ENCODE results near the gene PACSIN2. TPM values are rescaled to one million over a fixed set of nuclear protein-coding genes. Genes with fewer than 3 reads are reported as not detected.

Gene PACSIN2
- total and polyA plus RNA-seq, 2 of the 13 experiments (the other 11 are each of a cell fraction or from before 2014, with no cell fraction given), result 54.1 to 68.8 TPM

- TF ChIP-seq, protein P1, sequence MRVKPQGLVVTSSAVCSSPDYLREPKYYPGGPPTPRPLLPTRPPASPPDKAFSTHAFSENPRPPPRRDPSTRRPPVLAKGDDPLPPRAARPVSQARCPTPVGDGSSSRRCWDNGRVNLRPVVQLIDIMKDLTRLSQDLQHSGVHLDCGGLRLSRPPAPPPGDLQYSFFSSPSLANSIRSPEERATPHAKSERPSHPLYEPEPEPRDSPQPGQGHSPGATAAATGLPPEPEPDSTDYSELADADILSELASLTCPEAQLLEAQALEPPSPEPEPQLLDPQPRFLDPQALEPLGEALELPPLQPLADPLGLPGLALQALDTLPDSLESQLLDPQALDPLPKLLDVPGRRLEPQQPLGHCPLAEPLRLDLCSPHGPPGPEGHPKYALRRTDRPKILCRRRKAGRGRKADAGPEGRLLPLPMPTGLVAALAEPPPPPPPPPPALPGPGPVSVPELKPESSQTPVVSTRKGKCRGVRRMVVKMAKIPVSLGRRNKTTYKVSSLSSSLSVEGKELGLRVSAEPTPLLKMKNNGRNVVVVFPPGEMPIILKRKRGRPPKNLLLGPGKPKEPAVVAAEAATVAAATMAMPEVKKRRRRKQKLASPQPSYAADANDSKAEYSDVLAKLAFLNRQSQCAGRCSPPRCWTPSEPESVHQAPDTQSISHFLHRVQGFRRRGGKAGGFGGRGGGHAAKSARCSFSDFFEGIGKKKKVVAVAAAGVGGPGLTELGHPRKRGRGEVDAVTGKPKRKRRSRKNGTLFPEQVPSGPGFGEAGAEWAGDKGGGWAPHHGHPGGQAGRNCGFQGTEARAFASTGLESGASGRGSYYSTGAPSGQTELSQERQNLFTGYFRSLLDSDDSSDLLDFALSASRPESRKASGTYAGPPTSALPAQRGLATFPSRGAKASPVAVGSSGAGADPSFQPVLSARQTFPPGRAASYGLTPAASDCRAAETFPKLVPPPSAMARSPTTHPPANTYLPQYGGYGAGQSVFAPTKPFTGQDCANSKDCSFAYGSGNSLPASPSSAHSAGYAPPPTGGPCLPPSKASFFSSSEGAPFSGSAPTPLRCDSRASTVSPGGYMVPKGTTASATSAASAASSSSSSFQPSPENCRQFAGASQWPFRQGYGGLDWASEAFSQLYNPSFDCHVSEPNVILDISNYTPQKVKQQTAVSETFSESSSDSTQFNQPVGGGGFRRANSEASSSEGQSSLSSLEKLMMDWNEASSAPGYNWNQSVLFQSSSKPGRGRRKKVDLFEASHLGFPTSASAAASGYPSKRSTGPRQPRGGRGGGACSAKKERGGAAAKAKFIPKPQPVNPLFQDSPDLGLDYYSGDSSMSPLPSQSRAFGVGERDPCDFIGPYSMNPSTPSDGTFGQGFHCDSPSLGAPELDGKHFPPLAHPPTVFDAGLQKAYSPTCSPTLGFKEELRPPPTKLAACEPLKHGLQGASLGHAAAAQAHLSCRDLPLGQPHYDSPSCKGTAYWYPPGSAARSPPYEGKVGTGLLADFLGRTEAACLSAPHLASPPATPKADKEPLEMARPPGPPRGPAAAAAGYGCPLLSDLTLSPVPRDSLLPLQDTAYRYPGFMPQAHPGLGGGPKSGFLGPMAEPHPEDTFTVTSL (CRISPR knock-in tag; IDR thresholded peaks at IDR 0.05; ENCODE audit: borderline replicate concordance), result peak; percentile 84
- TF ChIP-seq NFKBIZ (CRISPR knock-in tag; IDR thresholded peaks at IDR 0.05), result peak; percentile 64; the same call in 1 of the 2 replicates
- TF ChIP-seq FOXM1 (CRISPR knock-in tag; IDR thresholded peaks at IDR 0.05), result no peak
- TF ChIP-seq ZNF766 (CRISPR knock-in tag; IDR thresholded peaks at IDR 0.05; ENCODE audit: borderline replicate concordance), result no peak
- no peak for TF ChIP-seq BRCA1 (CRISPR knock-in tag; IDR thresholded peaks at IDR 0.05)
- TF ChIP-seq, protein P2, sequence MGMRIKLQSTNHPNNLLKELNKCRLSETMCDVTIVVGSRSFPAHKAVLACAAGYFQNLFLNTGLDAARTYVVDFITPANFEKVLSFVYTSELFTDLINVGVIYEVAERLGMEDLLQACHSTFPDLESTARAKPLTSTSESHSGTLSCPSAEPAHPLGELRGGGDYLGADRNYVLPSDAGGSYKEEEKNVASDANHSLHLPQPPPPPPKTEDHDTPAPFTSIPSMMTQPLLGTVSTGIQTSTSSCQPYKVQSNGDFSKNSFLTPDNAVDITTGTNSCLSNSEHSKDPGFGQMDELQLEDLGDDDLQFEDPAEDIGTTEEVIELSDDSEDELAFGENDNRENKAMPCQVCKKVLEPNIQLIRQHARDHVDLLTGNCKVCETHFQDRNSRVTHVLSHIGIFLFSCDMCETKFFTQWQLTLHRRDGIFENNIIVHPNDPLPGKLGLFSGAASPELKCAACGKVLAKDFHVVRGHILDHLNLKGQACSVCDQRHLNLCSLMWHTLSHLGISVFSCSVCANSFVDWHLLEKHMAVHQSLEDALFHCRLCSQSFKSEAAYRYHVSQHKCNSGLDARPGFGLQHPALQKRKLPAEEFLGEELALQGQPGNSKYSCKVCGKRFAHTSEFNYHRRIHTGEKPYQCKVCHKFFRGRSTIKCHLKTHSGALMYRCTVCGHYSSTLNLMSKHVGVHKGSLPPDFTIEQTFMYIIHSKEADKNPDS (CRISPR knock-in tag; IDR thresholded peaks at IDR 0.05), result no peak
- TF ChIP-seq RNF2 (conservative IDR thresholded peaks at IDR 0.05; ENCODE audit: low read depth), result no peak
- no peak for TF ChIP-seq AKAP8 (CRISPR knock-in tag; IDR thresholded peaks at IDR 0.05)
- TF ChIP-seq, protein P3, sequence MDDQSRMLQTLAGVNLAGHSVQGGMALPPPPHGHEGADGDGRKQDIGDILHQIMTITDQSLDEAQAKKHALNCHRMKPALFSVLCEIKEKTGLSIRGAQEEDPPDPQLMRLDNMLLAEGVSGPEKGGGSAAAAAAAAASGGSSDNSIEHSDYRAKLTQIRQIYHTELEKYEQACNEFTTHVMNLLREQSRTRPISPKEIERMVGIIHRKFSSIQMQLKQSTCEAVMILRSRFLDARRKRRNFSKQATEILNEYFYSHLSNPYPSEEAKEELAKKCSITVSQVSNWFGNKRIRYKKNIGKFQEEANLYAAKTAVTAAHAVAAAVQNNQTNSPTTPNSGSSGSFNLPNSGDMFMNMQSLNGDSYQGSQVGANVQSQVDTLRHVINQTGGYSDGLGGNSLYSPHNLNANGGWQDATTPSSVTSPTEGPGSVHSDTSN (CRISPR knock-in tag; IDR thresholded peaks at IDR 0.05; ENCODE audit: borderline replicate concordance), result no peak
- TF ChIP-seq HOXA7 (CRISPR knock-in tag; IDR thresholded peaks at IDR 0.05), result no peak
- TF ChIP-seq ZNF562 (CRISPR knock-in tag; IDR thresholded peaks at IDR 0.05; ENCODE audit: borderline replicate concordance), result no peak
- TF ChIP-seq SOX5 (CRISPR knock-in tag; IDR thresholded peaks at IDR 0.05; ENCODE audit: borderline replicate concordance), result peak; percentile 79; the same call in 1 of the 2 replicates
- TF ChIP-seq SRY (CRISPR knock-in tag; IDR thresholded peaks at IDR 0.05), result no peak; the same call in 1 of the 2 replicates
- TF ChIP-seq, protein P4, sequence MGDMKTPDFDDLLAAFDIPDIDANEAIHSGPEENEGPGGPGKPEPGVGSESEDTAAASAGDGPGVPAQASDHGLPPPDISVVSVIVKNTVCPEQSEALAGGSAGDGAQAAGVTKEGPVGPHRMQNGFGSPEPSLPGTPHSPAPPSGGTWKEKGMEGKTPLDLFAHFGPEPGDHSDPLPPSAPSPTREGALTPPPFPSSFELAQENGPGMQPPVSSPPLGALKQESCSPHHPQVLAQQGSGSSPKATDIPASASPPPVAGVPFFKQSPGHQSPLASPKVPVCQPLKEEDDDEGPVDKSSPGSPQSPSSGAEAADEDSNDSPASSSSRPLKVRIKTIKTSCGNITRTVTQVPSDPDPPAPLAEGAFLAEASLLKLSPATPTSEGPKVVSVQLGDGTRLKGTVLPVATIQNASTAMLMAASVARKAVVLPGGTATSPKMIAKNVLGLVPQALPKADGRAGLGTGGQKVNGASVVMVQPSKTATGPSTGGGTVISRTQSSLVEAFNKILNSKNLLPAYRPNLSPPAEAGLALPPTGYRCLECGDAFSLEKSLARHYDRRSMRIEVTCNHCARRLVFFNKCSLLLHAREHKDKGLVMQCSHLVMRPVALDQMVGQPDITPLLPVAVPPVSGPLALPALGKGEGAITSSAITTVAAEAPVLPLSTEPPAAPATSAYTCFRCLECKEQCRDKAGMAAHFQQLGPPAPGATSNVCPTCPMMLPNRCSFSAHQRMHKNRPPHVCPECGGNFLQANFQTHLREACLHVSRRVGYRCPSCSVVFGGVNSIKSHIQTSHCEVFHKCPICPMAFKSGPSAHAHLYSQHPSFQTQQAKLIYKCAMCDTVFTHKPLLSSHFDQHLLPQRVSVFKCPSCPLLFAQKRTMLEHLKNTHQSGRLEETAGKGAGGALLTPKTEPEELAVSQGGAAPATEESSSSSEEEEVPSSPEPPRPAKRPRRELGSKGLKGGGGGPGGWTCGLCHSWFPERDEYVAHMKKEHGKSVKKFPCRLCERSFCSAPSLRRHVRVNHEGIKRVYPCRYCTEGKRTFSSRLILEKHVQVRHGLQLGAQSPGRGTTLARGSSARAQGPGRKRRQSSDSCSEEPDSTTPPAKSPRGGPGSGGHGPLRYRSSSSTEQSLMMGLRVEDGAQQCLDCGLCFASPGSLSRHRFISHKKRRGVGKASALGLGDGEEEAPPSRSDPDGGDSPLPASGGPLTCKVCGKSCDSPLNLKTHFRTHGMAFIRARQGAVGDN (CRISPR knock-in tag; IDR thresholded peaks at IDR 0.05), result peak; percentile 48; the same call in 1 of the 2 replicates
- no peak for TF ChIP-seq ZNF446 (CRISPR knock-in tag; IDR thresholded peaks at IDR 0.05)
Measured at GRCh38 chr22:42939941-42940653, 74.9 kb downstream of the PACSIN2 start (continued).
